K562 (cell line): Measurements from ENCODE around the gene HSPA4L. TPM values are rescaled to one million over a fixed set of nuclear protein-coding genes. Genes with fewer than 3 reads are reported as not detected.

Experiments
- ATAC-seq: fragments of 200-7000 bp; cut with Tn5 transposase; 3 replicates; pipeline ENCODE4 v1.9.1; 2020; ENCODE audit warnings: moderate library complexity
- BruUV-seq: library from RNA; stranded (reverse); fragments of 400-500 nt; replicated peaks from 2 replicates; lab custom pipeline; 2021; lab: Mats Ljungman, UMichigan
- CTCF ChIA-PET: fragments of 300-600 bp; formaldehyde crosslinking; extraction: SDS; loops from one replicate; lab custom pipeline; 2021; ENCODE audit warnings: low intra/inter-chr PET ratio; lab: Yijun Ruan, JAX
- POLR2A ChIA-PET: fragments of 300-600, 350-650 bp; sonication (Branson Sonifier 250); formaldehyde crosslinking; extraction: SDS; loops from one replicate; lab custom pipeline; 2021; ENCODE audit warnings: antibody characterized with exemption, inconsistent platforms; lab: Yijun Ruan, JAX
- DNase-seq, 4 experiments: peaks; one replicate each; pipeline versions ENCODE4 v3.0.0 to v3.0.0-alpha.2; 2011 to 2018; ENCODE audit warnings: low spot score in 3 of 4, mixed read lengths in 3 of 4; ENCODE audit errors: extremely low read depth in 1 of 4
- FAIRE-seq: peaks from 2 replicates; lab custom pipeline; 2011; peaks lifted over from hg19 to GRCh38; lab: Jason Lieb, UNC
- H2AFZ ChIP-seq: 2 replicates; pipeline ENCODE4 v1.6.0; 2011; ENCODE audit warnings: low read depth, low read length, control low read depth, inconsistent platforms
- H3K27ac ChIP-seq: fragments of 200-600 bp; 3 replicates; pipeline ENCODE4 v1.8.0; 2011; ENCODE audit warnings: low read depth, mild to moderate bottlenecking, control low read depth, inconsistent platforms, low read length, moderate library complexity, mixed read lengths; ENCODE audit errors: extremely low read depth
- H3K27me3 ChIP-seq, 2 experiments: fragments of 300-600 bp in 1 of 2; 2 replicates in 1 of 2; 3 replicates in 1 of 2; pipeline versions ENCODE4 v1.6.0 to v1.8.0; 2011; ENCODE audit warnings: inconsistent platforms in 2 of 2, low read length in 2 of 2, mild to moderate bottlenecking in 1 of 2, mixed read lengths in 1 of 2, moderate library complexity in 1 of 2; ENCODE audit not compliant: control insufficient read depth in 2 of 2, insufficient read depth in 2 of 2
- H3K36me3 ChIP-seq: fragments of 300-600 bp; 3 replicates; pipeline ENCODE4 v1.8.0; 2011; ENCODE audit warnings: mild to moderate bottlenecking, low read length, inconsistent platforms; ENCODE audit not compliant: control insufficient read depth, insufficient read depth
- H3K4me1 ChIP-seq, 2 experiments: fragments of 200-600 bp in 1 of 2; replicated peaks in 1 of 2; 2 replicates in 1 of 2; 3 replicates in 1 of 2; pipeline versions ENCODE4 v1.5.1 to v1.8.0; 2011; ENCODE audit warnings: inconsistent platforms in 2 of 2, low read length in 2 of 2, mild to moderate bottlenecking in 1 of 2, mixed read lengths in 1 of 2, moderate library complexity in 1 of 2; ENCODE audit not compliant: control insufficient read depth in 2 of 2, insufficient read depth in 2 of 2
- H3K4me2 ChIP-seq: 2 replicates; pipeline ENCODE4 v1.6.1; 2011; ENCODE audit warnings: low read length, control low read depth, inconsistent platforms, mixed read lengths; ENCODE audit not compliant: insufficient read depth
- H3K4me3 ChIP-seq: fragments of 200-600 bp; sonication (generic), shearing (Covaris generic); 2 replicates; pipeline ENCODE4 v1.5.1; 2016; ENCODE audit warnings: control low read depth, inconsistent platforms
- H3K79me2 ChIP-seq: fragments of 200-600 bp; 3 replicates; pipeline ENCODE4 v1.8.0; 2011; ENCODE audit warnings: low read length, inconsistent platforms; ENCODE audit not compliant: control insufficient read depth, insufficient read depth
- H3K9ac ChIP-seq, 2 experiments: 2 replicates each; pipeline versions ENCODE4 v1.6.0 to v1.6.1; 2011; ENCODE audit warnings: low read depth in 2 of 2, low read length in 2 of 2, control low read depth in 1 of 2, inconsistent platforms in 1 of 2, mild to moderate bottlenecking in 1 of 2, mixed read lengths in 1 of 2; ENCODE audit not compliant: insufficient read depth in 1 of 2
- H3K9me1 ChIP-seq: one replicate; pipeline ENCODE4 v1.6.0; 2011; ENCODE audit warnings: inconsistent platforms, mild to moderate bottlenecking, low read length, moderate library complexity; ENCODE audit not compliant: control insufficient read depth, insufficient read depth
- H3K9me3 ChIP-seq: replicated peaks from 2 replicates; pipeline ENCODE4 v1.5.1; 2011; ENCODE audit warnings: low read depth, low read length, inconsistent platforms; ENCODE audit not compliant: control insufficient read depth, insufficient read depth
- H4K20me1 ChIP-seq: replicated peaks from 2 replicates; pipeline ENCODE4 v1.6.1; 2011; ENCODE audit warnings: low read length, inconsistent platforms, mixed read lengths; ENCODE audit not compliant: control insufficient read depth, insufficient read depth
- FOXJ2 ChIP-seq: fragments of 200-800 bp; sonication (Bioruptor generic); IDR thresholded peaks from 2 replicates; pipeline ENCODE4 v1.6.1; 2016; ENCODE audit warnings: missing genetic modification characterization, missing compliant biosample characterization
- HNRNPUL1 ChIP-seq: fragments of 200-400 bp; formaldehyde crosslinking; IDR thresholded peaks from 2 replicates; pipeline ENCODE4 v1.6.1; 2017; ENCODE audit warnings: low read length
- KHSRP ChIP-seq: fragments of 450-650 bp; IDR thresholded peaks from 2 replicates; pipeline ENCODE4 v1.6.1; 2017
- NRF1 ChIP-seq, 2 experiments: fragments of 450-650 bp; IDR thresholded peaks in 1 of 2; conservative IDR thresholded peaks in 1 of 2; 2 replicates each; pipeline ENCODE4 v1.6.1; 2014; ENCODE audit warnings: mild to moderate bottlenecking in 2 of 2
- in situ Hi-C: fragments of 300-500 bp; cut with MboI; formaldehyde crosslinking; loops from 4 replicates; pipeline ENCODE4 v1.15.0; 2018; ENCODE audit warnings: inconsistent platforms, mixed read lengths
- intact Hi-C: fragments of 100-400 bp; cut with micrococcal nuclease; formaldehyde crosslinking; loops from 2 replicates; pipeline ENCODE4 v1.14.2; 2022
- polyA plus RNA-seq, 8 experiments: library from polyadenylated mRNA; depleted of rRNA in 4 of 8; stranded (reverse) in 5 of 8; unstranded in 3 of 8; fragments of >200 nt; fragmentation: Nextera tagmentation in 2 of 8; fragmentation: Illumina TruSeq in 1 of 8; extraction: Ambion mirVana in 2 of 8; extraction: Trizol in 1 of 8; gene quantifications; 2 replicates each; pipeline versions ENCODE4 v1.2.1 to v1.2.3, GENCODE V29; 2011 to 2014; ENCODE audit warnings: inconsistent platforms in 1 of 8, missing spikeins in 1 of 8
- total RNA-seq, 7 experiments: library from RNA; depleted of rRNA in 6 of 7; stranded (reverse); fragments of >200 nt in 6 of 7; fragmentation: Illumina TruSeq in 2 of 7; extraction: Trizol in 2 of 7; gene quantifications; 2 replicates each; pipeline versions ENCODE4 v1.2.1 to v1.2.3, GENCODE V29; 2011 to 2021; ENCODE audit warnings: low replicate concordance in 1 of 7
- TF ChIP-seq, protein P1 (sequence below): fragments of 200-400 bp; formaldehyde crosslinking; IDR thresholded peaks from 2 replicates; pipeline ENCODE4 v1.6.1; 2017; ENCODE audit warnings: mild to moderate bottlenecking, low read depth, low read length, moderate library complexity
- TF ChIP-seq, protein P2 (sequence below), 2 experiments: fragments of 450-650 bp; formaldehyde crosslinking in 1 of 2; IDR thresholded peaks; 2 replicates each; pipeline versions ENCODE4 v1.4.0 to v1.6.1; 2014 to 2020; ENCODE audit warnings: mild to moderate bottlenecking in 2 of 2, borderline replicate concordance in 1 of 2, low read depth in 1 of 2
- TF ChIP-seq, protein P3 (sequence below): sonication (generic); formaldehyde crosslinking; IDR thresholded peaks from 2 replicates; pipeline ENCODE4 v1.4.0; 2020; ENCODE audit warnings: mild to moderate bottlenecking, missing genetic modification reagents

The HSPA4L gene
- total and polyA plus RNA-seq, 9 of the 15 experiments (the other 6 are each of a cell fraction or from before 2014, with no cell fraction given), result 12.3 to 37.0 (median 21.7) TPM

DNA sequence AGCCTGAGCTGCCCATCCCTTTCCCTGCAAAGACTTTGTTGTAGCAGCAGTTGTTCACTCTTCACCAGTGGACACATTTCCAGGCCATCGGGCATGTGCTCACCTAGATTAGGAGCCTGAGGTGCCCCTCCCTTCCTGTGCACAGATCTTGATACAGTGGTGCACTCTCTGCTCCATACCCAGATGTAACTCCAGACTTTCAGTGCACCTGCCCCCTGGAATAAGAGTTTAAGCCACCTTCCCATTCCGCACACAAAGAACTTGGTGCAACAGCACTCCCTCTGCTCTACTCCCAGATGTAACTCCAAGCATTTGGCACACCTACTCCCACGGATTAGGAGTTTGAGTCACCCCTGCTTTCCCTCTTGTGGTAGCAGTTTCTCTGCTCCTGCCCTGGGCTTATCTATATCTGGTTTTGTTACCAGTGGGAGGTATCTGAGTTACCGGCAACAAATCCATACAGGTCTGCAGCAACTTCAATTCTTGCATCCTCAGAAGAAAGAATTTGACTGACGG lies 62.5 kb downstream of the HSPA4L start (continued):
- TF ChIP-seq, protein P1, sequence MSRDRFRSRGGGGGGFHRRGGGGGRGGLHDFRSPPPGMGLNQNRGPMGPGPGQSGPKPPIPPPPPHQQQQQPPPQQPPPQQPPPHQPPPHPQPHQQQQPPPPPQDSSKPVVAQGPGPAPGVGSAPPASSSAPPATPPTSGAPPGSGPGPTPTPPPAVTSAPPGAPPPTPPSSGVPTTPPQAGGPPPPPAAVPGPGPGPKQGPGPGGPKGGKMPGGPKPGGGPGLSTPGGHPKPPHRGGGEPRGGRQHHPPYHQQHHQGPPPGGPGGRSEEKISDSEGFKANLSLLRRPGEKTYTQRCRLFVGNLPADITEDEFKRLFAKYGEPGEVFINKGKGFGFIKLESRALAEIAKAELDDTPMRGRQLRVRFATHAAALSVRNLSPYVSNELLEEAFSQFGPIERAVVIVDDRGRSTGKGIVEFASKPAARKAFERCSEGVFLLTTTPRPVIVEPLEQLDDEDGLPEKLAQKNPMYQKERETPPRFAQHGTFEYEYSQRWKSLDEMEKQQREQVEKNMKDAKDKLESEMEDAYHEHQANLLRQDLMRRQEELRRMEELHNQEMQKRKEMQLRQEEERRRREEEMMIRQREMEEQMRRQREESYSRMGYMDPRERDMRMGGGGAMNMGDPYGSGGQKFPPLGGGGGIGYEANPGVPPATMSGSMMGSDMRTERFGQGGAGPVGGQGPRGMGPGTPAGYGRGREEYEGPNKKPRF, result no peak

DNA sequence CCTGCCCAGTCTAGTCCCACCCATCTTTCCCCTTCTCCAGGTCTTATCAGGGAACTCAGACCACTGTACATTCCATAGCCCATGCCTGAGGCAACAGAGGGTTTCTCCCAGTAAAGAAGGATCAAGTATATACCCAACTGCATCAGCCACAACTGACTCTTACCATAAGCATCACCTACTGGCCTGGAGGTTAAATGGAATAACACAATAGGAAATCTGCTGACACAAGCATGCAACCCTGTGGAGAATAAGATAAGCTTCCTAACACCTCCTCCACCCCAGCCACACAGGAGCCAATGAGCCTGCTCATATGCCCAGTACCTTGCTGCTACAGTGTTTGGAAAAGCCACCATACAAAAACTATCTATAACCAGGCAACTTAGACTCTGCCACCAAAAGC lies 63.9 kb downstream of the HSPA4L start:
- intact Hi-C loops, result no loop called here
- ATAC-seq (peak; percentile 88), FAIRE-seq (peak; percentile 82), DNase-seq (peak in 3 of 4 experiments; percentile 18 to 75 (median 72))
- BruUV-seq, result no TSS peak
- peaks cover 11% of the 10 kb centered on the region; the same call in 1 of the 2 replicates for H3K9me3 ChIP-seq
- H4K20me1 ChIP-seq, result no peaks in the 10 kb centered on the region
- no peak overlapping the region for H2AFZ ChIP-seq
- no peak overlapping the region for H3K27ac ChIP-seq
- ChIA-PET CTCF (no interaction called here), POLR2A (interaction anchor here (0.6 kb wide), 1 partner anchor 407 kb away, joined by 3 read pairs; no protein-coding TSS in a partner anchor)
- peaks cover 15 to 24% of the 10 kb centered on the region in 2 experiments; a peak in 4 of 5 replicates for H3K4me1 ChIP-seq
- in situ Hi-C loops, result no loop called here
- H3K36me3 ChIP-seq, result no peaks in the 10 kb centered on the region; the same call in 2 of the 3 replicates
- H3K4me2 ChIP-seq, result no peak overlapping the region; the same call in 1 of the 2 replicates
- H3K9me1 ChIP-seq, result no peaks in the 10 kb centered on the region
- no peaks in the 10 kb centered on the region for H3K27me3 ChIP-seq
- no peak overlapping the region for H3K4me3 ChIP-seq
- no peak overlapping the region for H3K9ac ChIP-seq
- H3K79me2 ChIP-seq, result no peaks in the 10 kb centered on the region
- TF ChIP-seq, protein P2, sequence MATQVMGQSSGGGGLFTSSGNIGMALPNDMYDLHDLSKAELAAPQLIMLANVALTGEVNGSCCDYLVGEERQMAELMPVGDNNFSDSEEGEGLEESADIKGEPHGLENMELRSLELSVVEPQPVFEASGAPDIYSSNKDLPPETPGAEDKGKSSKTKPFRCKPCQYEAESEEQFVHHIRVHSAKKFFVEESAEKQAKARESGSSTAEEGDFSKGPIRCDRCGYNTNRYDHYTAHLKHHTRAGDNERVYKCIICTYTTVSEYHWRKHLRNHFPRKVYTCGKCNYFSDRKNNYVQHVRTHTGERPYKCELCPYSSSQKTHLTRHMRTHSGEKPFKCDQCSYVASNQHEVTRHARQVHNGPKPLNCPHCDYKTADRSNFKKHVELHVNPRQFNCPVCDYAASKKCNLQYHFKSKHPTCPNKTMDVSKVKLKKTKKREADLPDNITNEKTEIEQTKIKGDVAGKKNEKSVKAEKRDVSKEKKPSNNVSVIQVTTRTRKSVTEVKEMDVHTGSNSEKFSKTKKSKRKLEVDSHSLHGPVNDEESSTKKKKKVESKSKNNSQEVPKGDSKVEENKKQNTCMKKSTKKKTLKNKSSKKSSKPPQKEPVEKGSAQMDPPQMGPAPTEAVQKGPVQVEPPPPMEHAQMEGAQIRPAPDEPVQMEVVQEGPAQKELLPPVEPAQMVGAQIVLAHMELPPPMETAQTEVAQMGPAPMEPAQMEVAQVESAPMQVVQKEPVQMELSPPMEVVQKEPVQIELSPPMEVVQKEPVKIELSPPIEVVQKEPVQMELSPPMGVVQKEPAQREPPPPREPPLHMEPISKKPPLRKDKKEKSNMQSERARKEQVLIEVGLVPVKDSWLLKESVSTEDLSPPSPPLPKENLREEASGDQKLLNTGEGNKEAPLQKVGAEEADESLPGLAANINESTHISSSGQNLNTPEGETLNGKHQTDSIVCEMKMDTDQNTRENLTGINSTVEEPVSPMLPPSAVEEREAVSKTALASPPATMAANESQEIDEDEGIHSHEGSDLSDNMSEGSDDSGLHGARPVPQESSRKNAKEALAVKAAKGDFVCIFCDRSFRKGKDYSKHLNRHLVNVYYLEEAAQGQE (IDR thresholded peaks at IDR 0.05; ENCODE audit: borderline replicate concordance), result no peak
- TF ChIP-seq, protein P2 (CRISPR knock-in tag; IDR thresholded peaks at IDR 0.05; ENCODE audit: low read depth), result no peak
- TF ChIP-seq HNRNPUL1, result no peak
- TF ChIP-seq, protein P3, sequence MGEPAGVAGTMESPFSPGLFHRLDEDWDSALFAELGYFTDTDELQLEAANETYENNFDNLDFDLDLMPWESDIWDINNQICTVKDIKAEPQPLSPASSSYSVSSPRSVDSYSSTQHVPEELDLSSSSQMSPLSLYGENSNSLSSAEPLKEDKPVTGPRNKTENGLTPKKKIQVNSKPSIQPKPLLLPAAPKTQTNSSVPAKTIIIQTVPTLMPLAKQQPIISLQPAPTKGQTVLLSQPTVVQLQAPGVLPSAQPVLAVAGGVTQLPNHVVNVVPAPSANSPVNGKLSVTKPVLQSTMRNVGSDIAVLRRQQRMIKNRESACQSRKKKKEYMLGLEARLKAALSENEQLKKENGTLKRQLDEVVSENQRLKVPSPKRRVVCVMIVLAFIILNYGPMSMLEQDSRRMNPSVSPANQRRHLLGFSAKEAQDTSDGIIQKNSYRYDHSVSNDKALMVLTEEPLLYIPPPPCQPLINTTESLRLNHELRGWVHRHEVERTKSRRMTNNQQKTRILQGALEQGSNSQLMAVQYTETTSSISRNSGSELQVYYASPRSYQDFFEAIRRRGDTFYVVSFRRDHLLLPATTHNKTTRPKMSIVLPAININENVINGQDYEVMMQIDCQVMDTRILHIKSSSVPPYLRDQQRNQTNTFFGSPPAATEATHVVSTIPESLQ, result no peak
- no peak for TF ChIP-seq NRF1 (conservative IDR thresholded peaks at IDR 0.05 in 1 of 2, IDR thresholded peaks at IDR 0.05 in 1 of 2)
- TF ChIP-seq FOXJ2, result no peak
- no peak for TF ChIP-seq KHSRP
